ENCODE measurements around the gene CLIC3.

Gene CLIC3

DNA sequence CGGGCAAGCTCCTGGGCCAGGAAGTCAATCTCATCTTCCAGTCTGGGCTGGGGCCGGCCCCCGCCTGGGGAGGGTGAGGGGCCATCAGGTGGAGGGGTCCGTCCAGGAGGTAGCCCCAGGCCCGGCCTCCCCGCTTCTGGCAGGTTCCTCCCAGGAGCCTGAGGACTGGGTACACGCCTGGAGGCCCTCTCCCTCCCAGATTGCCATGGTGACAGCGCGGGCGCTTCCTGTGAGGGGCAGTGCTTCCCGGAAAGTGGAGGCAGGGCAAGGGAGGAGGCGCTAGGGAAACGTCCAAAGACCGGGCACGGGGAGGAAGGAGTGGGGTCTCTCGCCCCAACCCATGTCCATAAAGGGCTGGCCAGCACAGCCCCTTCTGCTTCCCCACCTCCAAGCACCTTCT is 44.8 kb upstream of the CLIC3 start:
- no peak overlapping the region for H3K4me3 ChIP-seq (ENCODE audit: low read depth, low read length)
- POLR2A ChIA-PET: no interaction called here
- CTCF ChIA-PET: interaction anchor here (0.8 to 4.4 kb wide), 3 partner anchors 10 to 23 kb away, joined by 3 to 26 read pairs (median 5); partner anchors contain the start of gene FUT7
- DNase-seq (ENCODE audit: low read depth, low spot score): no peak
- TF ChIP-seq, protein P1, sequence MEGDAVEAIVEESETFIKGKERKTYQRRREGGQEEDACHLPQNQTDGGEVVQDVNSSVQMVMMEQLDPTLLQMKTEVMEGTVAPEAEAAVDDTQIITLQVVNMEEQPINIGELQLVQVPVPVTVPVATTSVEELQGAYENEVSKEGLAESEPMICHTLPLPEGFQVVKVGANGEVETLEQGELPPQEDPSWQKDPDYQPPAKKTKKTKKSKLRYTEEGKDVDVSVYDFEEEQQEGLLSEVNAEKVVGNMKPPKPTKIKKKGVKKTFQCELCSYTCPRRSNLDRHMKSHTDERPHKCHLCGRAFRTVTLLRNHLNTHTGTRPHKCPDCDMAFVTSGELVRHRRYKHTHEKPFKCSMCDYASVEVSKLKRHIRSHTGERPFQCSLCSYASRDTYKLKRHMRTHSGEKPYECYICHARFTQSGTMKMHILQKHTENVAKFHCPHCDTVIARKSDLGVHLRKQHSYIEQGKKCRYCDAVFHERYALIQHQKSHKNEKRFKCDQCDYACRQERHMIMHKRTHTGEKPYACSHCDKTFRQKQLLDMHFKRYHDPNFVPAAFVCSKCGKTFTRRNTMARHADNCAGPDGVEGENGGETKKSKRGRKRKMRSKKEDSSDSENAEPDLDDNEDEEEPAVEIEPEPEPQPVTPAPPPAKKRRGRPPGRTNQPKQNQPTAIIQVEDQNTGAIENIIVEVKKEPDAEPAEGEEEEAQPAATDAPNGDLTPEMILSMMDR (IDR thresholded peaks at IDR 0.05; ENCODE audit: insufficient read depth, low read length, missing control alignments): no peak

DNA sequence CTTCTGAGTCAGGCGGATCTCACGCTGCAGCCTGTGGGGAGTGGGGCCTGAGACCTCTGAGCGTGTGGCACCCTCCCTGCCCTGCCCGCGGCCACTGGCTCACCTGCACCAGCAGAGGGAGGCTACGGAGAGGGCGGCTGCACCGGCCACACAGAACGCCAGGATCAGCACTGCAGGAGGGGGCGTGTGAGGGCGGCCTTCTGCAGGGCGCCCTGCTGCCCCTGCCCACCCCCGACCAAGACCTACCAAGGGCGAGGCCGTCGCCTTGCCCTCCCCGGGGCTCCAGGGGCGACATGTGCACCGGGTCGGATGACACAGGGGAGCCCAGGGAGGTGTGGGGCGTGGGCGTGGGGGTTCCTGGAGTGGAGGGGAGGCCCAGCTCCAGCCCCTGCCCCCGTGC is 44.2 kb upstream of the CLIC3 start:
- TF ChIP-seq, protein P1 (IDR thresholded peaks at IDR 0.05; ENCODE audit: insufficient read depth, low read length, missing control alignments): no peak
- CTCF ChIA-PET: interaction anchor here (0.8 to 4.4 kb wide), 3 partner anchors 9 to 23 kb away, joined by 3 to 26 read pairs (median 5); partner anchors contain the start of gene FUT7

DNA sequence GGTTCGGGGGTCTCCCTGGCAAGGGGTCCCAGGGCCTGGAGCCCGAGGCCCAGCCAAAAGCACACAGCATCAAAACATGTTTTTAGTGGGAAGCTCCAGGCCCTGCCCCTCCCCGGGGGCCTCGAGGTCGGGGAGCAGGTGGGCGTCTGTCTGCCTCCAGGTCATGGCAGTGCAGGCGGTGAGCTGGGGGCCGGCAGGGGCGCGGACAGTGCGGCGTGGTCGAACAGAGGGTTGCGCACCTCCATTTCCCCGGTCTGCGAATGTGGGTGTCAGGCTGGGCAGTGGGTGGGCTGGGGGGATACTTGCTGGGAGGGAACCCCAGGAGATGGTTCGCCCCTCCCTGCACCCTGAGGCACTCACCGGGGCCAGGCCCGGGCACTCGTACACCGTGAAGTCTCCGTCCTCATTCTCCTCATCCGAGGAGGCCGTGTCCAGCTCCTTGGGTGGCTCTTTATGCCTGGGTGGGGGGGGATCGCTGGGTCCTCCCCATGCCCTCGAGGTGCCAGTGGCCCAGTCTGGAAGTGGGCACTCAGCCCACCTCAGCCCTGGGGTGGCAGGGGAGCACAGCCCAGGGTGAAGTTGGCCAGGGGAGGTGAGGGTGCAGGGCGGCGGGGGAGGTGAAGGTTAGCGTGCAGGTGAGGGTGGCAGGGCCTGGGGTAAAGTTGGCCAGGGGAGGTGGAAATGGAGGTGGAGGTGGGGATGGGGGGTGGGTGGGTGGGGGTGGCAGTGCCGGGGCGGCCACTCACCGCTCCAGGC is 43.4 kb upstream of the CLIC3 start:
- H3K4me3 ChIP-seq (ENCODE audit: low read depth, low read length): no peak overlapping the region
- DNase-seq (ENCODE audit: low read depth, low spot score): no peak
- CTCF ChIA-PET: interaction anchor here (1.3 to 6.6 kb wide), 3 partner anchors 10 to 252 kb away, joined by 3 to 101 read pairs (median 26); partner anchors contain the start of gene TMEM141
- TF ChIP-seq, protein P1 (IDR thresholded peaks at IDR 0.05; ENCODE audit: insufficient read depth, low read length, missing control alignments): no peak
- POLR2A ChIA-PET: no interaction called here

More for the DNA sequence above, 44.2 kb upstream of the CLIC3 start:
- POLR2A ChIA-PET: no interaction called here
- no peak for DNase-seq (ENCODE audit: low read depth, low spot score)
- H3K4me3 ChIP-seq (ENCODE audit: low read depth, low read length): no peak overlapping the region

DNA sequence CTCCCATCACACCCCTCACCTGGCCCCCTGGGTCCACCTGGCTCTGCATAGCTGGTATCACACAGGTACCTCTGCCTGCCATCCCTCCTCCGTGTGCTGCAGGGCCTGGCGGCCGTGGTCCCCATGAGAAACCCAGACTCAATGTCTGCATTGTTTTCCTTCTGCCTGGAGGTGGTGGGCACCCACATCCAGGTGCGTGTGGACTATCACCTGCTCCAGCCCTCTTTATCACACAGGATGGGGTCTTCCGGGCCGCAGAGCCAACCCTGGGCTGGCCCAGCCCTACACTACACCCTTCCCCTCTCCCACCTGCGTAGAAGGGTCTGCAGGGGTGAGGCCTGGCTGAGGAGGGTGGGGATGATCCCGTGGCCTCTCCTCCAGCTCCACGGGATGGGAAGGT is 42.5 kb upstream of the CLIC3 start:
- TF ChIP-seq, protein P1 (IDR thresholded peaks at IDR 0.05; ENCODE audit: insufficient read depth, low read length, missing control alignments): no peak
- H3K4me3 ChIP-seq (ENCODE audit: low read depth, low read length): no peak overlapping the region
- no peak for DNase-seq (ENCODE audit: low read depth, low spot score)
- POLR2A ChIA-PET: no interaction called here
- CTCF ChIA-PET: interaction anchor here (1.3 to 6.6 kb wide), 6 partner anchors 8 to 251 kb away, joined by 3 to 148 read pairs (median 68); partner anchors contain the start of genes C8G, FBXW5, NPDC1 and TMEM141

DNA sequence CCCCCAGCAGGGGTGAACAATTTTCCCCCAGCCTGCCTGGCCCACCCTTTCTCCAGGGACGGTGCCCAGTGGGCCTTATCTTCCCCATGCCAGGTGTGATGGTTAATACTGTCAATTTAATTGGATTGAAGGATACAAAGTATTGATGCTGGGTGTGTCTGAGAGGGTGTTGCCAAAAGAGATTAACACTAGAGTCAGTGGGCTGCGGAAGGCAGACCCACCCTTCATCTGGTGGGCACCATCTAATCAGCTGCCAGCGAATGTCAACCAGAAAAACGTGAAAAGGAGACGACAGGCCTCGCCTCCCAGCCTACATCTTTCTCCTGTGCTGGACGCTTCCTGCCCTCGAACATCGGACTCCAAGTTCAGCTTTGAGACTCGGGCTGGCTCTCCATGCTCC is 41.1 kb upstream of the CLIC3 start:
- no peak for DNase-seq (ENCODE audit: low read depth, low spot score)
- TF ChIP-seq, protein P1 (IDR thresholded peaks at IDR 0.05; ENCODE audit: insufficient read depth, low read length, missing control alignments): no peak
- ChIA-PET CTCF (interaction anchor here (1.6 to 14.2 kb wide), 8 partner anchors 8 to 254 kb away, joined by 4 to 310 read pairs (median 68); partner anchors contain the start of genes AJM1, C8G, ENTPD2 and FBXW5), POLR2A (no interaction called here)
- no peak overlapping the region for H3K4me3 ChIP-seq (ENCODE audit: low read depth, low read length)

DNA sequence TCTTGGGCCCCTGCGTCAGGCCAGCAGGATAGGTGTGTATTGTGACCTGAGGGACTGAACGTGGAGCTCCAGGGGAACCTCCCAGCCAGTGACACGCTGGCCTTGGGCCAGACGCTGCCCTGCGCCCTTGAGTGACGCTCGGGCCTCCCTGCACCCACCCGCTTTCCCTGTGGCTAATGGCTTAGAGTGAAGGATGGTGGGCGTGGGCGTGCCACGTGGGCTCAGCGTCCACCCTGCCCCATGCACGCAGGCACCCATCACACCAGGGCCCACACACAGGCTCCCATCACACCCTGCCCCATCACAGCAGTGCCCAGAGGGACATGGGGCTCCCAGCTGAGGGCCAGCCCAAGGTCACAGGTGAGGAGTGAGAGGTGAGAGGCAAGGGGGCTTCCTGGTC is 40.7 kb upstream of the CLIC3 start:
- no peak for DNase-seq (ENCODE audit: low read depth, low spot score)

More for the DNA sequence above, 40.7 kb upstream of the CLIC3 start:
- TF ChIP-seq, protein P1 (IDR thresholded peaks at IDR 0.05; ENCODE audit: insufficient read depth, low read length, missing control alignments): no peak
- ChIA-PET POLR2A (no interaction called here), CTCF (interaction anchor here (1.6 to 14.2 kb wide), 8 partner anchors 8 to 254 kb away, joined by 4 to 310 read pairs (median 68); partner anchors contain the start of genes AJM1, C8G, ENTPD2 and FBXW5)
- no peak overlapping the region for H3K4me3 ChIP-seq (ENCODE audit: low read depth, low read length)
